Measurements from ENCODE around the gene ISCU. TPM values are rescaled to one million over a fixed set of nuclear protein-coding genes. Genes with fewer than 3 reads are reported as not detected.

ISCU gene
- total RNA-seq, 1 donor from 2014 or later: 136 TPM

GRCh38 chr12:108596854-108597558 is 34.6 kb downstream of the ISCU start:
- DNase-seq (ENCODE audit: low spot score in 2 of 2): no peak
- no peaks in the 10 kb centered on the region for H3K9me3 ChIP-seq

GRCh38 chr12:108597559-108598471 is 35.4 kb downstream of the ISCU start, which contains the start of gene TMEM119:
Gene TMEM119, minus strand, starts transcription at chr12:108598084. Its CDS starts 5,701 bp downstream, at chr12:108592383.
- H3K27me3 ChIP-seq: no peaks in the 10 kb centered on the region
- no peak for TF ChIP-seq CTCF (IDR thresholded peaks at IDR 0.05)
- intact Hi-C loops (cut with DNase I): no loop called here
- H3K36me3 ChIP-seq: no peaks in the 10 kb centered on the region
- H3K27ac ChIP-seq: no peak within 1 kb of the TSS
- no peak for DNase-seq (ENCODE audit: low spot score in 2 of 2)
- no peaks in the 10 kb centered on the region for H3K4me1 ChIP-seq
- H3K4me3 ChIP-seq: no peak within 1 kb of the TSS
- H3K9me3 ChIP-seq: no peaks in the 10 kb centered on the region

More at GRCh38 chr12:108596854-108597558, 34.6 kb downstream of the ISCU start:
- no peaks in the 10 kb centered on the region for H3K27me3 ChIP-seq
- H3K4me1 ChIP-seq: no peaks in the 10 kb centered on the region
- no peak for TF ChIP-seq CTCF (IDR thresholded peaks at IDR 0.05)
- no peak overlapping the region for H3K27ac ChIP-seq
- no peak overlapping the region for H3K4me3 ChIP-seq
- no peaks in the 10 kb centered on the region for H3K36me3 ChIP-seq
- intact Hi-C loops (cut with DNase I): no loop called here

- Histone ChIP-seq H3K36me3 (no peaks in the 10 kb centered on the region), H3K4me3 (no peak overlapping the region), H3K9me3 (no peaks in the 10 kb centered on the region), H3K27ac (no peak overlapping the region), H3K27me3 (no peaks in the 10 kb centered on the region), H3K4me1 (no peaks in the 10 kb centered on the region)
- intact Hi-C loops (cut with DNase I): no loop called here
- TF ChIP-seq CTCF (IDR thresholded peaks at IDR 0.05): no peak
- DNase-seq (ENCODE audit: low spot score in 2 of 2): no peak
These were observed 36.3 kb downstream of the ISCU start for GRCh38 chr12:108598553-108599250.

GRCh38 chr12:108599541-108599940 is 37.1 kb downstream of the ISCU start:
- no peak for TF ChIP-seq CTCF (IDR thresholded peaks at IDR 0.05)

GRCh38 chr12:108599948-108600701 is 37.7 kb downstream of the ISCU start:
- H3K27ac ChIP-seq: no peak overlapping the region
- intact Hi-C loops (cut with DNase I): no loop called here

More at GRCh38 chr12:108599541-108599940, 37.1 kb downstream of the ISCU start:
- Histone ChIP-seq H3K9me3 (no peaks in the 10 kb centered on the region), H3K4me3 (no peak overlapping the region), H3K4me1 (no peaks in the 10 kb centered on the region), H3K36me3 (no peaks in the 10 kb centered on the region), H3K27me3 (no peaks in the 10 kb centered on the region), H3K27ac (no peak overlapping the region)
- no peak for DNase-seq (ENCODE audit: low spot score in 2 of 2)
- intact Hi-C loops (cut with DNase I): no loop called here

More at GRCh38 chr12:108599948-108600701, 37.7 kb downstream of the ISCU start:
- Histone ChIP-seq H3K36me3 (no peaks in the 10 kb centered on the region), H3K9me3 (no peaks in the 10 kb centered on the region), H3K27me3 (no peaks in the 10 kb centered on the region), H3K4me1 (no peaks in the 10 kb centered on the region), H3K4me3 (no peak overlapping the region)
- no peak for DNase-seq (ENCODE audit: low spot score in 2 of 2)
- no peak for TF ChIP-seq CTCF (IDR thresholded peaks at IDR 0.05)
